ENCODE measurements around the gene MEDAG.
"Not testable (repeated sequence)": the region's sequence is repeated elsewhere in the genome, so short reads cannot be mapped to it uniquely, and the experiment has no call there.

Gene MEDAG

DNA sequence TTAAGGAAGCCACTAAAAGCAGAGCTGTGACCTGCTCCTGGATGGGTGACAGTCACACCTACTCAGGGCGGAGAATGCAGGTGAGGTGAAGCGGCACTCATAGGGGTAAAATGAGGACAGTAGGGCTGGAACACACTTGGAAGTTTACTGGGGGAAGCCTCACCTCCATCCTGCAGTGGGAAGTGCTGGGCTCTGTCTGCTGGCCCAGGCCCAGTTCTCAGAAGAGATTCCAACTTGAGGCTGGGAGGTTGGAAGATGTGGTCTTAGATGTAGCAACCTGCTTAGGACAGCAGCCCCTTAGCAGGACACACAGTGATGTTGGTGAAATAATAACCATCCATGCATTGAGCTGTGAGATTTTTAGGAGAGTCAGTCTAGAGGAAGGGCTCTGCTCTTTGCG lies 4.6 kb downstream of the MEDAG start:
- DNase-seq: no peak

GRCh38 chr13:30915691-30916541 lies 9.8 kb downstream of the MEDAG start:
- DNase-seq: no peak

DNA sequence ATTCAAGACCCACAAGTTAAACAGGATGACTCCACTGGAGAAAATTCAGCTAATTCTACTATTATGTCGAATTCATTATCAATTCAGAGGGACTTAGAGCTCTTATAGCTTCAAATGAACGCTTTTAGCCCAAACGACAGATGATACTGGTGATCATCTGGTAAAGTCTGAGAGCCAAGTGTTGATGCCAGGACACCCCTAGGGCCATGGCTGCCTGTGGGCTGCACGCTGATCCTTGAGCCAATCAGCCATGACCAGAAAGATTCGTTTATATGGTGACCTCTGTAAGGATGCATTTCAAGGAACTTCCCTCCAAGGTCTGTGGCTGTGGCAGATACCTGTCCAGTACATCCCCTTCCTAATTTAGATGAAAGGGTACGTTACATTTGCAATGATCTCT lies 10.9 kb downstream of the MEDAG start:
- DNase-seq: no peak

GRCh38 chr13:30918662-30919405 lies 12.8 kb downstream of the MEDAG start:
- DNase-seq: no peak

- DNase-seq: no peak
These were observed 14.3 kb downstream of the MEDAG start for GRCh38 chr13:30920162-30920909.

DNA sequence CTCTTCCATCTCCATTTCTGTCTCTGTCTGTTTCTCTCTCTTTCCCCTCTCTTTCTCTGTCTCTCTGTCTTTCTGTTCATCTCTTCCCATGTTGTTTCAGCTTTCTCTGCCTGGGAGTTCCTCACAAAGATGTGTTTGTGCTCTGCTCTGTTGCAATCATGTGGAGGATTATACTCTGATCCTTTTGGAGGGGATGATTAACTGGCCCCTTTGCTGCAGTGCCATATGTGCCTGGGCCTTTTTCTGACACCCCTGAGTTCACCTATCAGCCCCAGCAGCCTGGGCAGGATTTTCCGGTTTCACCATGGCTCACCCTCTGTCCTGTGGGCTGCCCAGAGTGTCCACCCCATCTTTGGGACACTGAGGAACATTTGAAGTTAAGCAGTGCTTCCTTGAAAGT lies 17.3 kb downstream of the MEDAG start:
- DNase-seq: no peak

GRCh38 chr13:30924721-30925120 lies 18.6 kb downstream of the MEDAG start:
- DNase-seq: no peak

GRCh38 chr13:30925429-30925828 lies 19.4 kb downstream of the MEDAG start:
- no peak for DNase-seq

DNA sequence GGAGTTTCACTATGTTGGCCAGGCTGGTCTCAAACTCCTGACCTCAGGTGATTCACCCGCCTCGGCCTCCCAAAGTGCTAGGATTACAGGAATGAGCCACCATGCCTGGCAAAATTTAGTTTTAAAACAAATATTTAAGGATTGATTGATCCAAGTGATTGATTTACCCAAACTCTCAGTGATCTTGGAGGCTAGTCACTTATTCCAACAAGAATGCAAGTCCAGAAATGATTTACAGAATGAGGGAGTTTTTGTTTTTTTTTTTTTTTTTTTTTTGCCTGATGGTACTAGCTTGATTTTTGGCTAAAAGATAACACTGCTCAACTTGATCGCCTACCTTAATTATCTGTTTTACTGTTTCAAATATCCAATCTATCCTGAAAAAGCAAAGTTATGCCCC lies 20.7 kb downstream of the MEDAG start:
- DNase-seq: no peak

- not testable (repeated sequence) for DNase-seq
These were observed 21.1 kb downstream of the MEDAG start for GRCh38 chr13:30927188-30927587.

GRCh38 chr13:30927595-30927994 lies 21.5 kb downstream of the MEDAG start:
- DNase-seq: no peak

DNA sequence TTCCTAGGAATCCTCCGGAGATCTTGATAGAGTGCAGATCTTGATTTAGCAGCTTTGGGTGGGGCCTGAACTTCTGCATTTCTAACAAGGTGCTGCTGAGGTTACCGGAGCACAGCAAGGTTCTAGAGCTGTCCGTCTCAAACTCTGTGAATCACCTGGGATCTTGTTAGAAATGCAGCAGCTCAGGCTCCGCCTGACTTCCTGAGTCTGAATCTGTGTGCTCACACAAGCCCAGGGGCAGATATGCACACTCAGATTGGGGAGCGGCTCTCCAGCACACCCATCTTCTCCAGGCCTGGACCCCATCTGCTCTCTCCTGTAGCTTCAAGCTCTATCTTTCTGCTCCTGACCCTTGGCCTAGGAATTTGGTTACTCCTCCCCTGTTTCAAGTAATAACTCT lies 22.9 kb downstream of the MEDAG start:
- no peak for DNase-seq

GRCh38 chr13:30932481-30933353 lies 26.6 kb downstream of the MEDAG start, which contains the start of gene TEX26:
TSS of gene TEX26 (plus strand) at chr13:30932656. CDS start at chr13:30932716, 60 bp downstream.
- no peak for DNase-seq

- DNase-seq: no peak
These were observed 27.2 kb downstream of the MEDAG start for GRCh38 chr13:30933354-30933670.

GRCh38 chr13:30934381-30934780 lies 28.3 kb downstream of the MEDAG start:
- DNase-seq: no peak

- DNase-seq: no peak
These were observed 28.7 kb downstream of the MEDAG start for GRCh38 chr13:30934803-30935202.

GRCh38 chr13:30936971-30937370 lies 30.9 kb downstream of the MEDAG start:
- DNase-seq: no peak

GRCh38 chr13:30943881-30944280 lies 37.8 kb downstream of the MEDAG start:
- no peak for DNase-seq

- no peak for DNase-seq
These were observed 51.3 kb downstream of the MEDAG start for GRCh38 chr13:30957258-30957943.

GRCh38 chr13:30959678-30960077 lies 53.6 kb downstream of the MEDAG start:
- DNase-seq: no peak

DNA sequence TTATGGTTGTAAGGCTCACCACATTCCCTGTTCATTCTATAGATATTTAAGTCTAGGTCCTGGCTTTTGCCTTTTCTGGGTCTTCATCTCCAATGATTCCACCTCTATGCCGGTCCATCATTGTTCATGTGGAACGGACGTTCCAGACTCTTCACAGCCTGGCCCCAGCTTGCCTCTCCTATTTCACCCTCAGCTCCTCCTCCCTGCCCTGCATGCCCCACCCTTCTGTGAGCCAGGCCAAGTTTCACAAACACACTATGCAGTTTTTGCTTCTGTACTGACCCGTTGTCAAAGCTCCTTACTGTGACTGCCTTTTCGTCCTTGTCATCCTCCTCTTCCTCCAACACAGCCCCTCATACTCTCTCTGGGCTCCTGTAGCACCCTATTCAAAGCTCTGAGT lies 57.7 kb downstream of the MEDAG start:
- no peak for DNase-seq

DNA sequence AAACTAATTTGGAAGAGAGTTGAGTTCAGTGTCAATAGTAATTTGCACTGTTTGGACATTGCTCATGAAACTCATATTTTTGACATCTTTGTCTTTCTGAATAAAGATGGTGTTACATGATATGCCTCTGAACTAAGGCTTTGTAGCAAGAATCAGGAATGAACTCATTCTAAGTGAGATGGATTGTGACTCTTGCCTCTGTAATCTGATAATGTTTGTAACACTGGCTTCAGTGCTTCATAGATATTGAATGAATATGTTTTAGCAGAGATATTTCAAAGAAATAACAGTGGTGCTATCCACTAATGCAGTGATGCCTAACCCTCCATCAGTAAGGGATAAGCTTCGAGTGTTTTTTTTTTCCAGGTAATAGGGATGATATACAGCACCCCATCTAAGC lies 59.3 kb downstream of the MEDAG start:
- no peak for DNase-seq
